Stimulated activated memory B cell treated with anti-CD40 and anti-IgM and Interleukin-4, amounts not matched to agents 10 μg/mL and 1 μg/mL and 100 μg/mL, for 72 hours (primary cell): Measurements from ENCODE around the gene WDFY4.
A peak's percentile ranks its signal among the peaks of the same experiment; 100 is the strongest.

Experiments
- ATAC-seq: fragments of 150-1000 bp; cut with Tn5 transposase; 2 replicates; pipeline ENCODE4 v1.10.0; 2021
- H3K27ac Mint-ChIP-seq: one replicate; pipeline ENCODE4 v1.8.0; 2022; ENCODE audit warnings: mild to moderate bottlenecking, mixed read lengths
- H3K27me3 Mint-ChIP-seq: one replicate; pipeline ENCODE4 v1.8.0; 2022; ENCODE audit warnings: mixed read lengths
- H3K36me3 Mint-ChIP-seq: one replicate; pipeline ENCODE4 v1.8.0; 2022; ENCODE audit warnings: mixed read lengths
- H3K4me1 Mint-ChIP-seq: one replicate; pipeline ENCODE4 v1.8.0; 2022; ENCODE audit warnings: mixed read lengths
- H3K4me3 Mint-ChIP-seq: one replicate; pipeline ENCODE4 v1.8.0; 2022; ENCODE audit warnings: mild to moderate bottlenecking, moderate library complexity, mixed read lengths
- H3K9me3 Mint-ChIP-seq: one replicate; pipeline ENCODE4 v1.8.0; 2022; ENCODE audit warnings: mixed read lengths

Gene WDFY4

DNA sequence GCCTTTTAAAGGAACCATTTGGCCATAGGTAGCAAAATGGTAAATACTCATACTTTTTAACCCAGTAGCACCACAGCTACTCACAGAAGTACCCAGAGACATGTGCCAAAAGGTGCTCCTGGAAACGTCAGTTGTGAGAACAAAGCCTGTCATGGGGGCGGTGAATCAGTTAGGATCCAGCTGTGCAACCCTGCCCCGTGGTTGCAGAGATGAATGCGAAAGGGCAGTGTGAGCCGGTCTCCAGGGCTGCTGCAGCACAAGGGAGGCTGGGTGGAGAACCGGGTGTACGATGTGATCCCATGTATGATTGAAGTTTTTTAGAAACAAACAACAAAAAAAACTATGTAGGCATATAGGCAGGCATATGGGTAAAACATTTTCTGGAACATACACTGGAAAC is 256.3 kb downstream of the WDFY4 start:
- Mint-ChIP-seq H3K4me3 (no peak overlapping the region), H3K27ac (no peak overlapping the region), H3K9me3 (no peaks in the 10 kb centered on the region), H3K27me3 (no peaks in the 10 kb centered on the region), H3K36me3 (peaks cover 75% of the 10 kb centered on the region), H3K4me1 (no peaks in the 10 kb centered on the region)
- ATAC-seq: no peak

- ATAC-seq: no peak
- H3K4me1 Mint-ChIP-seq: no peaks in the 10 kb centered on the region
- H3K27me3 Mint-ChIP-seq: no peaks in the 10 kb centered on the region
- H3K27ac Mint-ChIP-seq: no peak overlapping the region
- no peaks in the 10 kb centered on the region for H3K9me3 Mint-ChIP-seq
- H3K4me3 Mint-ChIP-seq: no peak overlapping the region
- peaks cover 79% of the 10 kb centered on the region for H3K36me3 Mint-ChIP-seq
These were observed 256.9 kb downstream of the WDFY4 start for GRCh38 chr10:48941427-48942075.

GRCh38 chr10:48943096-48943495 is 258.4 kb downstream of the WDFY4 start:
- no peak for ATAC-seq
- Mint-ChIP-seq H3K4me3 (no peak overlapping the region), H3K4me1 (no peaks in the 10 kb centered on the region), H3K27me3 (no peaks in the 10 kb centered on the region), H3K27ac (no peak overlapping the region), H3K9me3 (no peaks in the 10 kb centered on the region), H3K36me3 (peaks cover 81% of the 10 kb centered on the region)

DNA sequence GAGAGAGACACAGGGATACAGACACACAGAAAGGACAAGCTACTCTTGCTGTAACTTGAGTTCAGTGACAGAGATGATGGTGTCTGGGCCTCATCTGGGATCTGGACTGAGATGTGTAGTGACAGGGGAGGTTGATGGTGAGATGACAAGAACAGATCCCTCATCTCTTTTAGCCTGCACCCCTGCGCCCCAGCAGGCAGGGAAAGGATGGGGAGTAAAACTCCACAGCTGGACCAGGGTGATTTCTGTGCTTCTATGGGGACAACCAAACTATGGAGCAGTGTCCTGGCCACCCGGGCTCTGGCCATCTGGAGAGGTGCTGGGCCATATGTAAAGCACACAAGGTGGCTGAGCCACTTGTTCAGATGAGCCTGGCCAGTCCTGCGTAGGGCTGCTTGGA is 259.5 kb downstream of the WDFY4 start:
- Mint-ChIP-seq H3K9me3 (no peaks in the 10 kb centered on the region), H3K4me1 (no peaks in the 10 kb centered on the region), H3K27ac (no peak overlapping the region), H3K36me3 (peaks cover 82% of the 10 kb centered on the region), H3K4me3 (no peak overlapping the region), H3K27me3 (no peaks in the 10 kb centered on the region)
- no peak for ATAC-seq

DNA sequence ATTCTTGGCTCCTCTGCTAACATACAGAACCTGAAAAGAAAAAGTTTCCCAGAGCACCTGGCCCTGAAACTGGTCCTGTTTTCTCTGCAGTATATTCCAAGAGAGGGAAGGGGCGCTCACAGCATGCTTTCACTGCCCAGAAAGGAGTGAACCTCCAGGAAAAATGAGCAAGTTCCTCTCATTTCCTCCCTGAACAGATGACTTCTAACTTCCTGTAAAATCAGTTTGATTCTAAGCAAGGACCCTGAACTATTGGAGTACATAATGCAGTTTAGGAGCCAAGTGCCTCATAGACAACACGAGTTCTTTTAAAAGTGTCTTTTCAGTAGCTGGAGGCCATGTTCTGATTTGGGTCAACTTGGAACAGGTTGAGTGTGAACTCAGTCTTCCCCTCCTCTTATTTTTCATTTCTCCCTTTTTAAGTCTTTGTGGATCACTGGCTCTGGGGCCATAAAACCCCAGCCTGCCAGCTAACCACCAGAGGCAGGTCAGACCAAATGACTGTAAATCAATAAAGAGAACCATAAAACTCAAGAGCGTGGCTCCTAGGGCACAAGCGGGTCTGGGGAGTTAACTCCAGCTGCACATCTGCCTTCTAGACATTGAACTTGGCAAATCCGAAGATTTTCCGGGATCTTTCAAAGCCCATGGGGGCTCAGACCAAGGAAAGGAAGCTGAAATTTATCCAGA is 260.9 kb downstream of the WDFY4 start:
- Mint-ChIP-seq H3K27ac (peak overlapping the region; percentile 44), H3K27me3 (no peaks in the 10 kb centered on the region), H3K4me1 (no peaks in the 10 kb centered on the region), H3K4me3 (no peak overlapping the region), H3K36me3 (peaks cover 84% of the 10 kb centered on the region), H3K9me3 (no peaks in the 10 kb centered on the region)
- ATAC-seq: no peak

- Mint-ChIP-seq H3K9me3 (no peaks in the 10 kb centered on the region), H3K36me3 (peaks cover 83% of the 10 kb centered on the region), H3K27me3 (no peaks in the 10 kb centered on the region), H3K27ac (peak overlapping the region; percentile 44), H3K4me1 (no peaks in the 10 kb centered on the region), H3K4me3 (no peak overlapping the region)
- ATAC-seq: no peak
These were observed 261.7 kb downstream of the WDFY4 start for GRCh38 chr10:48946332-48946731.

DNA sequence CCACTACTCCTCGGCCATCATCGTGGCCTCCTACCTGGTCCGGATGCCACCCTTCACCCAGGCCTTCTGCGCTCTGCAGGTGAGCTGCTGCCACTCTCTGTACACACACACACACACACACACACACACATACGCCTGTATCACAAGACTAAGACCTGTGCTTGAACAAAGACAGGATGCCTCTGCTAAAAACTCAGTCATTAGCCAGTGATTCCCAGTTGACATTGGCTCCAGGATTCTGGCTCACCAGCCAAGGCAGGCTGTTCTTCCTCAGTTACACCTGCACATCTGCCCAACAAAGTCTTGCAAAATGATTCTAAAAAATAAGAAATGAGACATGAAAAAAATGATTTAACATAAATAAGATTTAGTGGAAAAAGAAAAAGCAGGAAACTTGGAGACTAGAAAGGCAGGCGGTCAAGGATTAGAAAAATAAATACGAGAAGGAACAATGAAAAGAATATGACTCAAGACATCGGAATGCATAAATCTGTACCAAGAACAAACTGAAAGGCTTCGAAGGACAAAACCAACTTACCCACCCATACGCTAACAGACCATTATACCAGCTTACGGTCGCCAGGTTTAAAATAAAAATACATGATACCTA is 262.3 kb downstream of the WDFY4 start:
- H3K27ac Mint-ChIP-seq: no peak overlapping the region
- no peaks in the 10 kb centered on the region for H3K4me1 Mint-ChIP-seq
- ATAC-seq: no peak
- H3K27me3 Mint-ChIP-seq: no peaks in the 10 kb centered on the region
- H3K9me3 Mint-ChIP-seq: no peaks in the 10 kb centered on the region
- no peak overlapping the region for H3K4me3 Mint-ChIP-seq
- H3K36me3 Mint-ChIP-seq: peaks cover 87% of the 10 kb centered on the region

GRCh38 chr10:48947690-48948469 is 263.2 kb downstream of the WDFY4 start:
- H3K36me3 Mint-ChIP-seq: peaks cover 86% of the 10 kb centered on the region

GRCh38 chr10:48948470-48949037 is 263.9 kb downstream of the WDFY4 start:
- no peak overlapping the region for H3K27ac Mint-ChIP-seq
- no peak overlapping the region for H3K4me3 Mint-ChIP-seq
- H3K4me1 Mint-ChIP-seq: no peaks in the 10 kb centered on the region
- H3K9me3 Mint-ChIP-seq: no peaks in the 10 kb centered on the region
- ATAC-seq: no peak
- peaks cover 88% of the 10 kb centered on the region for H3K36me3 Mint-ChIP-seq
- H3K27me3 Mint-ChIP-seq: no peaks in the 10 kb centered on the region

More at GRCh38 chr10:48947690-48948469, 263.2 kb downstream of the WDFY4 start:
- Mint-ChIP-seq H3K27me3 (no peaks in the 10 kb centered on the region), H3K9me3 (no peaks in the 10 kb centered on the region), H3K4me3 (no peak overlapping the region), H3K27ac (no peak overlapping the region), H3K4me1 (no peaks in the 10 kb centered on the region)
- no peak for ATAC-seq

DNA sequence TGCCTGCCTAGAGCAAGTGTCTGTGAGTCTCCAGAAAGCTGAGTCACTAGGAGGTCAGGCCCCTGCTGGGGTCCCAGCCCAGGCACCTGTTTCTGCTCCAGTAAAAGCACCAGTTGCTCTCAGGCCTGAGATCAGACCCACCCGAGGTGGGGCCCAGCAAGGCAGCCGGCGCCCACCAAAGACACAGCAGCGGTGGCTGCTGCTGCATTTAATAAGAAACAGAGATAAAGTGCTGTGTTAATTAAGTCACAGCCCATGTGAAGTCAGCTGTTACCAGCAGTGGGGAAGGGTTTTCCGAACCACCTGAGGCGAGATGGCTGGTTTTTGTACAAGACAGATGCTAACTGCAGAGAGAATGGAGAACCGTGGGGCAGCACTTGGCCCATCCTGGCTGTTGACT is 267.0 kb downstream of the WDFY4 start:
- peak overlapping the region; percentile 29 for H3K27ac Mint-ChIP-seq
- no peaks in the 10 kb centered on the region for H3K4me1 Mint-ChIP-seq
- no peaks in the 10 kb centered on the region for H3K9me3 Mint-ChIP-seq
- H3K4me3 Mint-ChIP-seq: no peak overlapping the region
- H3K36me3 Mint-ChIP-seq: peaks cover 78% of the 10 kb centered on the region
- no peak for ATAC-seq
- no peaks in the 10 kb centered on the region for H3K27me3 Mint-ChIP-seq

DNA sequence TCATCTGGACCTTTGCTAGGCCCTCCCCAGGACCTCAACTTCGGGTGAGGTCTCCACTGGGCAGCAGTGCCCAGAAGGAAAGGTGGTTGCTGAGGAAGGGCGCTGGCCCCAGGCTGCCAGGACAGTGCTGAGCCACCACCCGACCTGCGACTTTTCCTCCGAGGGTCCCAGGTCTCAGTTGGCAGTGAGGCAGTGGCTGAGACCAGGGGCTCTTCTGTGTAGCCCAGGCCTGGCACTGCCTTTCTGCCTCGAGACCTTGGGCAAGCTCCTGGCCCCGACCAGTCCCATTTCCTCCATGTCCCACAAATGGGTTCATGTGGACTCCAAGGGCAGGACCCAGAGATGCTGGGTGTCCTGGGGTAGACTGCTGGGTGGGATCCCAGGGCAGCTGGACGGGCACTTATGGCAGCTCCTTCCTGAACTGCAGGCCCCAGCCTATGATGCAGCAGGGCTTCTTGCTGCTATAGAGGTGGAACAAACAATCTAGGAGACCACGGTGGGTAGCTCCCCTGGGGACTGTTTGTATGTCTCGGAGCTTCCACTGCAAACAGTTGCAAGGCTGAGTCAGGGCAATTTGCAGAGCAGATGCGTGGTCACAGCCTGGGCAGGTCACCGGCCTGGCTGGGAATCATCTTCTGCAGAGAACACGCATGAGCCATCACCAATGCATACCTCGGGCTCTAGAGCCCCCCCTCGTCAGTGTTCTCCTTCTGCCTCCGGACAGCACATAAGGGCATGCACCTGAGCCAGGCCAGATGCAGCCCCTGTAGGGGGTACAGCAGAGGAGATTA is 272.9 kb downstream of the WDFY4 start:
- no peaks in the 10 kb centered on the region for H3K9me3 Mint-ChIP-seq
- peaks cover 7% of the 10 kb centered on the region for H3K4me1 Mint-ChIP-seq
- no peak for ATAC-seq
- H3K4me3 Mint-ChIP-seq: no peak overlapping the region
- H3K27me3 Mint-ChIP-seq: no peaks in the 10 kb centered on the region
- no peak overlapping the region for H3K27ac Mint-ChIP-seq
- peaks cover 67% of the 10 kb centered on the region for H3K36me3 Mint-ChIP-seq

- H3K27me3 Mint-ChIP-seq: no peaks in the 10 kb centered on the region
- H3K9me3 Mint-ChIP-seq: no peaks in the 10 kb centered on the region
- H3K4me1 Mint-ChIP-seq: peaks cover 7% of the 10 kb centered on the region
- peak overlapping the region; percentile 70 for H3K27ac Mint-ChIP-seq
- no peak for ATAC-seq
- H3K4me3 Mint-ChIP-seq: no peak overlapping the region
- peaks cover 58% of the 10 kb centered on the region for H3K36me3 Mint-ChIP-seq
These were observed 274.0 kb downstream of the WDFY4 start for GRCh38 chr10:48958598-48959190.

- ATAC-seq: no peak
- H3K27ac Mint-ChIP-seq: no peak overlapping the region
- no peaks in the 10 kb centered on the region for H3K4me1 Mint-ChIP-seq
- peaks cover 72% of the 10 kb centered on the region for H3K36me3 Mint-ChIP-seq
- no peak overlapping the region for H3K4me3 Mint-ChIP-seq
- no peaks in the 10 kb centered on the region for H3K9me3 Mint-ChIP-seq
- no peaks in the 10 kb centered on the region for H3K27me3 Mint-ChIP-seq
These were observed 279.4 kb downstream of the WDFY4 start for GRCh38 chr10:48964038-48964437.

- no peaks in the 10 kb centered on the region for H3K9me3 Mint-ChIP-seq
- peaks cover 72% of the 10 kb centered on the region for H3K36me3 Mint-ChIP-seq
- no peak overlapping the region for H3K4me3 Mint-ChIP-seq
- no peak overlapping the region for H3K27ac Mint-ChIP-seq
- ATAC-seq: no peak
- no peaks in the 10 kb centered on the region for H3K27me3 Mint-ChIP-seq
- H3K4me1 Mint-ChIP-seq: no peaks in the 10 kb centered on the region
These were observed 280.8 kb downstream of the WDFY4 start for GRCh38 chr10:48965460-48965859.
